ENCODE results near the gene PSD. TPM values are rescaled to one million over a fixed set of nuclear protein-coding genes. Genes with fewer than 3 reads are reported as not detected.

The PSD gene
- 2.4 TPM for total RNA-seq (2021; ENCODE audit: unreplicated experiment)
- 8.3 TPM for polyA plus RNA-seq (2012; ENCODE audit: insufficient read length)
- percentile 28 among the genes with signal in this experiment for Bru-seq, nascent RNA
- BruChase-seq, experiment 1, labeled RNA remaining after a 2-hour chase = percentile 36 among the genes with signal in this experiment
- BruChase-seq, experiment 2, labeled RNA remaining after a 6-hour chase = percentile 36 among the genes with signal in this experiment
- long read RNA-seq, partial matches to known transcripts = 0 of 7 reads
- long read RNA-seq, other reads (novel, unspliced or antisense) = 7 of 7 reads

DNA sequence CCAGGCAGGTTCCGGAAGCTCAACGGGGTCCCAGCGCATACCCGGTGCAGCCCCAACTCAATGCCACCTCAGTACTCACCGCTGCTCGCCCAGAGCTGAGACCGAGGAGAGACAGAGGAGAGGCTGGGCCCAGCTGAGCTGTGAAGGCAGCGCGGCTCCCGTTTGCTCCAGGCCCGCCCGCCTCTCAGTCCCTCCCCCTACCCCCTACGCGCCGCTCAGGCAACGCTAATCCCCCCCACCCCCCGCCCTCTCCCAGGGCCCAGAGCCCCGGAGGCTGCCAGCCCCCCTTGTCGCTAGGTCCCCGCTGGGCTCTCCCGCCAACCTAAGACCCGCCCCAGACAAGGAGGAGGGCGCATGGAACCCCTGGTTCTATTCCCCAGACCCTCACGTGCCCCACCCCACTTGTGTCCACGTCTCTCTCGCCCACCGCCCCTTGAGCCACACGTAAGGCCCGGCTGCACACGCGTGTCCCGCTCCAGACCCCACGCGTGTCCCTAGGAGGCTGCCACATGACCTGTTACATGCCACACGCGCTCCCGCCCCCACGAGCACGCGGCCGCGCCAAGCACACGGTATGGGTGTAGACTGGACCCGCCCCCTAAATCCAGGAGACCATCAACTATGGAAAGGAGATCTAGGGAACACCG lies at the start of gene PSD:
Gene PSD, minus strand, starts transcription at position 164 of the 647 bp plus-strand sequence. CDS start 1,747 bp downstream, outside the sequence.
- Histone ChIP-seq H3K27me3 (ENCODE audit: control insufficient read depth, insufficient read depth, low read length) (no peaks in the 10 kb centered on the region), H3K4me3 (ENCODE audit: low read depth in 2 of 2, low read length in 2 of 2) (peak within 1 kb of the TSS; percentile 91 to 94), H3K4me1 (ENCODE audit: control insufficient read depth, insufficient read depth, low read length) (peaks cover 11% of the 10 kb centered on the region), H3K27ac (ENCODE audit: low read length) (no peak within 1 kb of the TSS; the same call in 1 of the 2 replicates), H3K9me3 (ENCODE audit: control insufficient read depth, insufficient read depth, low read depth, low read length) (no peaks in the 10 kb centered on the region), H3K36me3 (ENCODE audit: control insufficient read depth, insufficient read depth, low read length) (peaks cover 9% of the 10 kb centered on the region; the same call in 1 of the 2 replicates)
- no peak for ATAC-seq
- ChIA-PET POLR2A (no interaction called here), CTCF (interaction anchor here (0.7 kb wide), 1 partner anchor 12 kb away, joined by 4 read pairs; no protein-coding TSS in a partner anchor)
- in situ Hi-C loops (cut with HindIII; ENCODE audit: low pct_unique_long_range_greater_than_20kb, low sequenced_read_pairs) = no loop called here
- DNase-seq (ENCODE audit: low read depth, low spot score) = no peak
- TF ChIP-seq POLR2AphosphoS5 (IDR thresholded peaks at IDR 0.05; ENCODE audit: low read depth, low read length) = no peak
- TF ChIP-seq SIN3A (IDR thresholded peaks at IDR 0.05; ENCODE audit: borderline replicate concordance, insufficient read depth, low read depth, low read length) = no peak
- TF ChIP-seq, protein P1, sequence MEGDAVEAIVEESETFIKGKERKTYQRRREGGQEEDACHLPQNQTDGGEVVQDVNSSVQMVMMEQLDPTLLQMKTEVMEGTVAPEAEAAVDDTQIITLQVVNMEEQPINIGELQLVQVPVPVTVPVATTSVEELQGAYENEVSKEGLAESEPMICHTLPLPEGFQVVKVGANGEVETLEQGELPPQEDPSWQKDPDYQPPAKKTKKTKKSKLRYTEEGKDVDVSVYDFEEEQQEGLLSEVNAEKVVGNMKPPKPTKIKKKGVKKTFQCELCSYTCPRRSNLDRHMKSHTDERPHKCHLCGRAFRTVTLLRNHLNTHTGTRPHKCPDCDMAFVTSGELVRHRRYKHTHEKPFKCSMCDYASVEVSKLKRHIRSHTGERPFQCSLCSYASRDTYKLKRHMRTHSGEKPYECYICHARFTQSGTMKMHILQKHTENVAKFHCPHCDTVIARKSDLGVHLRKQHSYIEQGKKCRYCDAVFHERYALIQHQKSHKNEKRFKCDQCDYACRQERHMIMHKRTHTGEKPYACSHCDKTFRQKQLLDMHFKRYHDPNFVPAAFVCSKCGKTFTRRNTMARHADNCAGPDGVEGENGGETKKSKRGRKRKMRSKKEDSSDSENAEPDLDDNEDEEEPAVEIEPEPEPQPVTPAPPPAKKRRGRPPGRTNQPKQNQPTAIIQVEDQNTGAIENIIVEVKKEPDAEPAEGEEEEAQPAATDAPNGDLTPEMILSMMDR (IDR thresholded peaks at IDR 0.05) = no peak
- no peak for TF ChIP-seq TCF7L2 (IDR thresholded peaks at IDR 0.05; ENCODE audit: low read depth, low read length)
- TF ChIP-seq, protein P2, sequence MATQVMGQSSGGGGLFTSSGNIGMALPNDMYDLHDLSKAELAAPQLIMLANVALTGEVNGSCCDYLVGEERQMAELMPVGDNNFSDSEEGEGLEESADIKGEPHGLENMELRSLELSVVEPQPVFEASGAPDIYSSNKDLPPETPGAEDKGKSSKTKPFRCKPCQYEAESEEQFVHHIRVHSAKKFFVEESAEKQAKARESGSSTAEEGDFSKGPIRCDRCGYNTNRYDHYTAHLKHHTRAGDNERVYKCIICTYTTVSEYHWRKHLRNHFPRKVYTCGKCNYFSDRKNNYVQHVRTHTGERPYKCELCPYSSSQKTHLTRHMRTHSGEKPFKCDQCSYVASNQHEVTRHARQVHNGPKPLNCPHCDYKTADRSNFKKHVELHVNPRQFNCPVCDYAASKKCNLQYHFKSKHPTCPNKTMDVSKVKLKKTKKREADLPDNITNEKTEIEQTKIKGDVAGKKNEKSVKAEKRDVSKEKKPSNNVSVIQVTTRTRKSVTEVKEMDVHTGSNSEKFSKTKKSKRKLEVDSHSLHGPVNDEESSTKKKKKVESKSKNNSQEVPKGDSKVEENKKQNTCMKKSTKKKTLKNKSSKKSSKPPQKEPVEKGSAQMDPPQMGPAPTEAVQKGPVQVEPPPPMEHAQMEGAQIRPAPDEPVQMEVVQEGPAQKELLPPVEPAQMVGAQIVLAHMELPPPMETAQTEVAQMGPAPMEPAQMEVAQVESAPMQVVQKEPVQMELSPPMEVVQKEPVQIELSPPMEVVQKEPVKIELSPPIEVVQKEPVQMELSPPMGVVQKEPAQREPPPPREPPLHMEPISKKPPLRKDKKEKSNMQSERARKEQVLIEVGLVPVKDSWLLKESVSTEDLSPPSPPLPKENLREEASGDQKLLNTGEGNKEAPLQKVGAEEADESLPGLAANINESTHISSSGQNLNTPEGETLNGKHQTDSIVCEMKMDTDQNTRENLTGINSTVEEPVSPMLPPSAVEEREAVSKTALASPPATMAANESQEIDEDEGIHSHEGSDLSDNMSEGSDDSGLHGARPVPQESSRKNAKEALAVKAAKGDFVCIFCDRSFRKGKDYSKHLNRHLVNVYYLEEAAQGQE (IDR thresholded peaks at IDR 0.05; ENCODE audit: insufficient read depth in 1 of 2, low read depth in 2 of 2, low read length in 1 of 2) = no peak
- BruUV-seq (replicated peaks) = no TSS peak
- intact Hi-C loops (cut with micrococcal nuclease; ENCODE audit: unreplicated experiment) = no loop called here

DNA sequence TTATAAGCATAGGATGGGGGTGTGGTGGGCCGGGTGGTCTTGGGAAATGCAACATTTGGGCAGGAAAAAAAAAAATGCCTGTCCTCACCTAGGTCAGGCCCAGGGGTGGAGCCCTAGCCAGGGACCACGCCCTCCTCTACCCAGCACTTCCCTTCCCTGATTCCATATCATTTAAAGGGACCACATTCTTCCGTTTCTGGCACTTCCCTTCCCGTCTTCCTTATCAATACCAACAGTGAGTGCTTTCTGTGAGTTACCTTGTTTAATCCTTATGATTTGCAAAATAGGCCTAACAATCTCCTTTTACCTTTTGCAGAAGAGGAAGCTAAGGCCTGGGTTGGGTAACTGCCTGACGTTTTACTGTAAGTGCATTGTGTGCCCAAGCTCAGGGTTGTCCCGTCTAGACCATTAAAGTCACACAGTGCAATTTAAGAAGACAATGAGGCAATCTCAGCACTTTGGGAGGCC lies 49.4 kb upstream of the PSD start:
- no peak for DNase-seq (ENCODE audit: low read depth, low spot score)
- H3K4me1 ChIP-seq (ENCODE audit: control insufficient read depth, insufficient read depth, low read length) = peaks cover 7% of the 10 kb centered on the region; the same call in 1 of the 2 replicates
- ATAC-seq = no peak
- no peaks in the 10 kb centered on the region for H3K36me3 ChIP-seq (ENCODE audit: control insufficient read depth, insufficient read depth, low read length)
- H3K4me3 ChIP-seq (ENCODE audit: low read depth in 2 of 2, low read length in 2 of 2) = no peak overlapping the region
- in situ Hi-C loops (cut with HindIII; ENCODE audit: low pct_unique_long_range_greater_than_20kb, low sequenced_read_pairs) (no loop called here), intact Hi-C loops (cut with micrococcal nuclease; ENCODE audit: unreplicated experiment) (no loop called here)
- CTCF ChIA-PET = interaction anchor here (0.7 kb wide), 1 partner anchor 79 kb away, joined by 6 read pairs; no protein-coding TSS in a partner anchor
- no peaks in the 10 kb centered on the region for H3K9me3 ChIP-seq (ENCODE audit: control insufficient read depth, insufficient read depth, low read depth, low read length)
- BruUV-seq (replicated peaks) = no TSS peak
- H3K27me3 ChIP-seq (ENCODE audit: control insufficient read depth, insufficient read depth, low read length) = no peaks in the 10 kb centered on the region
- TF ChIP-seq, protein P2 (IDR thresholded peaks at IDR 0.05; ENCODE audit: insufficient read depth in 1 of 2, low read depth in 2 of 2, low read length in 1 of 2) = no peak
- no peak for TF ChIP-seq SIN3A (IDR thresholded peaks at IDR 0.05; ENCODE audit: borderline replicate concordance, insufficient read depth, low read depth, low read length)
- no peak for TF ChIP-seq TCF7L2 (IDR thresholded peaks at IDR 0.05; ENCODE audit: low read depth, low read length)
- TF ChIP-seq, protein P1 (IDR thresholded peaks at IDR 0.05) = no peak
- TF ChIP-seq POLR2AphosphoS5 (IDR thresholded peaks at IDR 0.05; ENCODE audit: low read depth, low read length) = no peak
- POLR2A ChIA-PET = no interaction called here
- no peak overlapping the region for H3K27ac ChIP-seq (ENCODE audit: low read length)

All from Panc1 (cell line).